T-helper 2 cell treated with Interferon-gamma antibody and Interleukin-4, amounts not matched to agents 100 ng/mL and 5 ng/mL, for 36 hours (primary cell): ENCODE measurements around the gene TNNC2. TPM values are rescaled to one million over a fixed set of nuclear protein-coding genes. Genes with fewer than 3 reads are reported as not detected.
"Not testable (repeated sequence)": the region's sequence is repeated elsewhere in the genome, so short reads cannot be mapped to it uniquely, and the experiment has no call there.

Source experiments
- intact Hi-C: fragments of 100-400 bp; cut with micrococcal nuclease; formaldehyde crosslinking; loops from one replicate; pipeline ENCODE4 v1.15.1; 2023
- total RNA-seq: library from RNA; stranded (reverse); gene quantifications from 2 replicates; pipeline ENCODE4 v1.2.3, GENCODE V29; 2022

TNNC2 gene
- total RNA-seq: 0.36 TPM in 1 of 2 replicates, not detected in the other

GRCh38 chr20:45827030-45827652 lies at the start of gene TNNC2:
TSS of gene TNNC2 (minus strand) at chr20:45827312. CDS start at chr20:45827248, 64 bp downstream.
- intact Hi-C loops: no loop called here

DNA sequence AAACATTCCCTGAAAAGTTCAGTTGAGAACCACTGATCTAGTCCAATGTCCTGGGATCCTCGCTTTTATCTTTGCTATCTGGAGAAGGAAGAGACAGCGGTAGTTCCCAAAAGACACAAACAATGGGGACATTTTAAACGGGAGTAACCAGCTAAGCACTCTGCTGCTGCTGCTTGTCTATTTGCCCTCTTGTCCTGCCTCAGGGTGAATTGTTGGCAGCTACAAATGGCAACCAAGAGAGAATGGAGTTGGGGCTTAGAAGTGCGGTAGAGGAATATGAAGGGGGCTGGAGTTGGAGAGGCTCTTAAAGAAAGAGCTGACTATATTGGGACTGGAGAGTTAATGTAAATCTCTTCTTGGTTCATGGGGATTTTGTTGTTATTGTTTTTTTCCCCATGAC lies 47.5 kb upstream of the TNNC2 start:
- intact Hi-C loops: no loop called here

GRCh38 chr20:45874104-45874481 lies 47.0 kb upstream of the TNNC2 start:
- intact Hi-C loops: not testable (repeated sequence)

DNA sequence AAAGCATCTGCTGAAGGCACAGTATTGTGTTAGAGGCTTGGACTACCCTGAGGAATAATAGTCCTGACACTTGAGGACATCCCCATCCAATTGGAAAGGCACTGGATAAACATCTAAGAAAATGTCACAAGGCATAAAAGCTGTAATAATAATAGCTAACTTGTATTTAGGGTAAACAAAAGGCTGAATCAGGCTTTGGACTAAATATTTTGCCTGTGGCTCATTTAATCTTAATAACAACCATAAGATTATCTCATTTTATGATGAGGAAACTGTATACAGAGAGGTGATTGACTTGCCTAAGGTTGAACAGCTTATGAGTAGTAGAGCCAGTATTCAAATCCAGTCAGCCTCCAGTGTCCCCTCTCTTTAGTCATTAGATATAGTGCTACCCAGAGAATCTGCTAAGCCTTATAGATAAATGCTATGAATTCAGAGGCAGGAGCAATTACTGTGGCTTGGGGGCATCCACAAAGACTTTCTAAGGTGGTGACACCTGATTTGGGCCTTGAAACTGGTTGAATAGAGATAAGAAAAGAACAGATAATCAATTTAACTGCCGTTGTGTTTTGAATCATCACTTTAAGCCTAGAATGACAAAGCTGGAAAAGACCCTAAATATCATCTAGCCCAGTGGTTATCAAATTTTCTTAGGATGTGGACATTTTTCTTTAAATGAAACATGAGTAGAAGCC lies 46.4 kb upstream of the TNNC2 start:
- intact Hi-C loops: no loop called here

- intact Hi-C loops: no loop called here
These were observed 45.5 kb upstream of the TNNC2 start for GRCh38 chr20:45872626-45873025.

DNA sequence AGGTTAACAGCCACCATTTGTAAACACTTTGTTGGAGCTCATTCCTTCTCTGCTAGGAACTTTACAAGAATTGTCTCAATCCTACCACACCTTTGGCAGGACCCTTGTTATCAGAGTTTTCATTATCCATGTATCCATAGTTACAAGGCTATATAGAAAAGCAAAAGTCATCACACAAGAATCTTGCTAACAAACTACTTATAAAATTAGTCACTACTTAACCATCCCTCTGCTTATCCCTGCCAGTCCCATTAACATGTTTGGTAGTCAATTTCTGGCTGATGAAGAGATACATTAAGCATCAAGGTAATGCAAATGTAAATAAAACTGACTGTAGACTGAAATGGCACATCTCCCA lies 40.7 kb upstream of the TNNC2 start:
- intact Hi-C loops: no loop called here

- intact Hi-C loops: no loop called here
These were observed 40.2 kb upstream of the TNNC2 start for GRCh38 chr20:45867136-45867818.

DNA sequence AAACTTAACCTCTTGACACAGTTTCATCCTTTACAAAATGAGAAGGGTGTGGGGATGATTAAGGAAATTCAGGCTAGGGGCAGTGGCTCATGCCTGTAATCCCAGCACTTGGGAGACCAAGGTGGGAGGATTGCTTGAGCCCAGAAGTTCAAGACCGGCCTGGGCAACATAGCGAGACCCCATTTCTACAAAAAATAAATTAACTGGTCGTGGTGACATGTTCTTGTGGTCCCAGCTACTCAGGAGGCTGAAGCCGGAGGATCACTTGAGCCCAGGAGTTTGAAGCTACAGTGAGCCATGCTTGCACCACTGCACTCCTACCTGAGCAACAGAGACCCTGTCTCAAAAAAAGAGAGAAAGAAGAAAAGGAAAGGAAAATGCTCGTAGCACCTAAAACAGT lies 39.3 kb upstream of the TNNC2 start:
- intact Hi-C loops: no loop called here

DNA sequence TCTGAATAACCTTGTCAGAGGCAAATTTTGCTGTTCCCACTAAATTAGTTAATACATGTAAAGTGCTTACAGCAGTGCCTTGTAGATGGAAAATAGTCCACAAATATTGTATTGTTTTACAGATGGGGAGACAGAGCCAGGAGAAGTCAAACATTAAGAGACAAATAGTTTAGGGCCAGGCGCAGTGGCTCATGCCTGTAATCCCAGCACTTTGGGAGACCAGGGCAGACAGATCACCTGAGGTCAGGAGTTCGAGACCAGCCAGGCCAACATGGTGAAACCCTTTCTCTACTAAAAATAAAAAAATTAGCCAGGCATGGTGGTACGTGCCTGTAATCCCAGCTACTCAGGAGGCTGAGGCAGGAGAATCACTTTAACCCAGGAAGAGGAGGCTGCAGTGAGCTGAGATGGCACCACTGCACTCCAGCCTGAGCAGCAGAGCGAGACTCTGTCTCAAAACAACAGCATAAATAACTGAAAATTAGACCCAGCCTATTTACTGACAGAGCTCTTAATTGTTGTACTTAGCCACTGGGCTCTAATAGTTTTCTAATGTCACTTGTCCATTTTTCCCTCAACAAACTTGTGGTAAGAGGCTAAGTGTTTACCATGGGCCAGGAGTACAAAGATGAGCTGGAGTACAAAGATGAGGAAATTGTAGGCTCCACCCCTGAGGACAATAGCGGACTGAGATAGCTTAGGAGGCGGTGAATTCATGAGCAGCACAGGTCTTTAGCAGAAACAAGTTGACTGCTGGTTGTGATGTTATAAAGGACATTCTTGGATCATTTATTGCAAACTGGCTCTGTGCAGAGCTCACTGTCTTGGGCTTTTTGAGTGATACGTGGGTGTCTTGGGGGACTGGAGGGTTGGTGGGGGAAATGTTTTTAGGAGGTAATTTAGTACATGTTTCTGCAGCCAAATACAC lies 36.7 kb upstream of the TNNC2 start:
- intact Hi-C loops: no loop called here

- intact Hi-C loops: no loop called here
These were observed 34.3 kb upstream of the TNNC2 start for GRCh38 chr20:45861221-45862075.

- intact Hi-C loops: no loop called here
These were observed 33.6 kb upstream of the TNNC2 start for GRCh38 chr20:45860560-45861220.

- intact Hi-C loops: loop anchor here (5.0 kb wide), 1 partner anchor 68 kb away; the partner anchor contains the start of genes DNTTIP1 and WFDC3
These were observed 32.8 kb upstream of the TNNC2 start for GRCh38 chr20:45859916-45860315.

DNA sequence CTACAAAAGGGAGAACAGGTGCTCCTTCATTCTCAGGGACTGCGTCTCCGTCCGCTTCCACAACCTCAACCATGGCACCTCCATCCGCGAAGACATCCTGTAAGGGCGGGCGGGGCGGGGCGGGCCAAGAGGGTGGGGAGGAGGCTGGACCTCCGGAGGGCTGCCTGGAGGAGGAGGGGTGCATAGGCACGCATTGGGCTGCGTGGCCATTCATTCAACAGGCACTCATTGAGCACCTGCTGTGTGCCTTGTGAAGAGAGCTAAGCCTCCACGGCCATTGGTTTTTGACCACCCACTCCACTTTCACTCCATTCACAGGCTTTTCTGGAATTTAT lies 30.7 kb upstream of the TNNC2 start:
- intact Hi-C loops: loop anchor here (1.0 to 5.0 kb wide), 9 partner anchors 23 to 495 kb away; partner anchors contain the start of genes CTSA, DNTTIP1, NEURL2 and SNX21

- intact Hi-C loops: loop anchor here (1.0 to 5.0 kb wide), 9 partner anchors 24 to 494 kb away; partner anchors contain the start of genes CTSA, DNTTIP1, NEURL2 and SNX21
These were observed 30.2 kb upstream of the TNNC2 start, which contains the start of the genes ACOT8 and ZSWIM3 for GRCh38 chr20:45857114-45857881. TSS of gene ACOT8 (minus strand) at chr20:45857392. CDS start at chr20:45857315, 77 bp downstream. TSS of gene ZSWIM3 (plus strand) at chr20:45857614. CDS start at chr20:45857826, 212 bp downstream.

- intact Hi-C loops: no loop called here
These were observed 26.4 kb upstream of the TNNC2 start for GRCh38 chr20:45853484-45853883.

DNA sequence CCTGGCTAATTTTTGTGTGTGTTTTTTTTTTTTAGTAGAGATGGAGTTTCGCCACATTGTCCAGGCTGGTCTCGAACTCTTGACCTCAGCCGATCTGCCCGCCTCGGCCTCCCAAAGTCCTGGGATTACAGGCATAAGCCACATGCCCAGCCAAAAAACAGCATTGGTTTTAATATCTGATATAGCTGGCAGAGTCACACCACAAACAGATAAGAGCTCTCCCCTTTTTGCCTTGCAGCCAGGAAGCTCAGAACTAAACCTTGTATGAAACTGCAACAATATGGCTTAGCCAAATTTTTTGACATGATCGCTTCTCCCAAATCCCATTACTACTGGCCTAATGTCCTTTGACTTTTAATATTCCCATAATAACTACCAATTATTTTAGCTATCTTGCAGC lies 25.2 kb upstream of the TNNC2 start:
- intact Hi-C loops: no loop called here

DNA sequence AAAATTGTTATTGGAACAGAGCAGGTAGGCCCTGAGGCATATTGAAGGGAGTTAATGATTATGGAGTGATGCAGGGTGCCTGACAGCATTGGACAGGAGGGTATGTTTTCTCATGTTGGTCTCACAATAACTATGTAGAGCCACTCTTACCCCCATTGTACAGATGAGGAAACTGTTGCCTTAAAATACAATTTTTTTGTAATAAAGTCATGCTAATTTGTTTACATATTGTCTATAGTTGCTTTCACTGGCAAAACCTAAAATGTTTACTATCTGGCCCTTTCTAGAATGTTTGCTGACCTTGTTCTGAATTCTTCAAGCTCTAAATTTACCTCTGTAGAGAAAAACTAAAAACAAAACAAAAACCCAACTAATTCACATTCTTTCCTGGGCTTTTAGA lies 24.4 kb upstream of the TNNC2 start:
- intact Hi-C loops: no loop called here

DNA sequence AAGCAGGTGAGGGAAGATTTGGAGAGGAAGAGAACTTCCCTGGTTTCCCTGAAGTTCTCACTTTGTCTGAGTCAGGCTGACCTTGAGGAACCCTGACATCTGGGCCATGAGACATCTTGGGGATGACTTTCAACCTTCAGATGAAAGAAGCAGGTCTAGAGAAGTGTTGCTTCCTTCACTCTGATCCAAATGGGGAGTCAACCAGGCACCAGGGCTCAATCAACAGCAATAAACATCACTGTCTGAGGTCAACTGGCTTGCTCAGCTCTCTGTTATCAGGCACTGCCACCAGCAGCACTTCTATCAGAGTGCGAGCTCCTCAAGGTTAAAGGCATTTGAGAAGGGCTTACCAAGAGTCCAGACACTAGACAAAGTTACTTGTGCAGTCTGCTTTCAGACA lies 23.8 kb upstream of the TNNC2 start:
- intact Hi-C loops: no loop called here

- intact Hi-C loops: no loop called here
These were observed 23.1 kb upstream of the TNNC2 start for GRCh38 chr20:45850238-45850637.
